HG03520 (cell line): ENCODE measurements around the gene MBD3L4.
"Not testable (repeated sequence)": the region's sequence is repeated elsewhere in the genome, so short reads cannot be mapped to it uniquely, and the experiment has no call there.

Experiments used
- ATAC-seq: cut with Tn5 transposase; IDR thresholded peaks from one replicate; pipeline ENCODE4 v1.9.1; 2021; ENCODE audit warnings: mild to moderate bottlenecking, moderate library complexity; ENCODE audit not compliant: unreplicated experiment

The MBD3L4 gene

GRCh38 chr19:7051421-7051820, 11.4 kb upstream of the MBD3L4 start:
- ATAC-seq: not testable (repeated sequence)

DNA sequence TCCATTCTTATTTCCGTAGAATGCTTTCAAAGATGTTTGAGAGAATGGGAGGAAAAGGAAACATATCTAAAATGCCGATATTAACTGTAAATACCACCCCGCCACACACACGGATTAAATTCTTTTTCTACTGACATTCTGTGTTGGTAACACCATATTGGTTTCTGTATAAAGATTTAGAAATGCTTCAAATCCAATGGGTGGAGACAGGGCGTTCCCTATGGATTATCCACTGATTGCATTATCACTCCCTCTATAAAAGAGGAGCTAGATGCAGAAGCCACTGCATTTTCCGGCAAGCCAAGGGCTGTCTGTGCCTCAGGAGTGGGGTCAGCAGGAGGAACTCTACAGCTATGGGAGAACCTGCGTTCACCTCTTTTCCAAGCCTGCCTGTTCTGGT, 9.0 kb upstream of the MBD3L4 start, which contains the start of gene MBD3L2:
TSS of gene MBD3L2 (plus strand) at position 301 of the 400 bp plus-strand sequence. CDS start at position 354, 53 bp downstream.
- not testable (repeated sequence) for ATAC-seq

- not testable (repeated sequence) for ATAC-seq
Observed at GRCh38 chr19:7041563-7041962, 1.6 kb upstream of the MBD3L4 start.

- ATAC-seq: not testable (repeated sequence)
Observed at GRCh38 chr19:7030278-7030677, 9.7 kb downstream of the MBD3L4 start, which contains the start of gene MBD3L5. Gene MBD3L5 (plus strand): TSS chr19:7030578. CDS start chr19:7030612, 34 bp downstream.

DNA sequence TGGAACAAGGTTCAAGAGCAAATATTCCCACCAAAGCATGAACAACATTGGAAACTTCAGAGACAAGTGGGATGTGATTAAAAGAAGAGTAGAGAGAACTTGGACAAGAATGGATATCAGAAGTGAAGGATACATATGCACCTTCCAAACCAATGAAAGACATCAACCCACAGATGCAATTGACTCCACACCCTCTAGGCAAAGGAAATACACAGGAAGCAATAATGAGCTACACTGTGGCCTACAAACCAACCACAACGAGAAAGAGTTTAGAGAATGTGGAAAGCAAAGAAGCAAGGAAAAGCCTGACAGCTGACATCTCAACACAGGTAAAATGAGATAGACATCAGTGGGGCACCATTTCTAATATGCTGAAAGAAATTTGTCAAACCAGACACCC, 11.2 kb downstream of the MBD3L4 start:
- not testable (repeated sequence) for ATAC-seq

DNA sequence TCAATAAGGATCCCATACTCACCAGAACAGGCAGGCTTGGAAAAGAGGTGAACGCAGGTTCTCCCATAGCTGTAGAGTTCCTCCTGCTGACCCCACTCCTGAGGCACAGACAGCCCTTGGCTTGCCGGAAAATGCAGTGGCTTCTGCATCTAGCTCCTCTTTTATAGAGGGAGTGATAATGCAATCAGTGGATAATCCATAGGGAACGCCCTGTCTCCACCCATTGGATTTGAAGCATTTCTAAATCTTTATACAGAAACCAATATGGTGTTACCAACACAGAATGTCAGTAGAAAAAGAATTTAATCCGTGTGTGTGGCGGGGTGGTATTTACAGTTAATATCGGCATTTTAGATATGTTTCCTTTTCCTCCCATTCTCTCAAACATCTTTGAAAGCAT, 18.6 kb downstream of the MBD3L4 start, which contains the start of gene MBD3L2B:
TSS of gene MBD3L2B (minus strand) at position 101 of the 400 bp plus-strand sequence. CDS start at position 67, 34 bp downstream.
- ATAC-seq: not testable (repeated sequence)

DNA sequence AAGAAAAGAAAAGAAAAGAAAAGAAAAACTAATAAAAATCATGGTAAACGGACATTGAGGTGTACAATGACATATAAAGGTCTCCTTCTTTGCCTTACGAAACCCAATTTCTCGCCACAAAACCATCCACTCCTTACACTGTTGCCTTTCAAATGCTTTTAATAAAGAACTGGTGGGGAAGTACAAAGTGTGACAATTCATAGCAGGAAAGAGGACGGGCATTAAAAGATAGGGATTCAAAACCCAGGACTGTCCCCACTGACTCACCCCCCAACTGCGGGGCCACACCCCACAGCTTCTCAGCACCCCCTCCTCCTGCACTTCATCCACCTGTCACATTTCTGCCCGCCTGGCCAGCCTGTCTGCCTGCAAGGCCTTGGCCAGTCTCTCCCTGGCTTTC, 21.2 kb downstream of the MBD3L4 start:
- no peak for ATAC-seq

GRCh38 chr19:7013678-7014077, 26.3 kb downstream of the MBD3L4 start:
- ATAC-seq: no peak

GRCh38 chr19:7010722-7011593, 29.0 kb downstream of the MBD3L4 start:
- ATAC-seq: no peak

GRCh38 chr19:7007859-7008258, 32.1 kb downstream of the MBD3L4 start:
- ATAC-seq: no peak

DNA sequence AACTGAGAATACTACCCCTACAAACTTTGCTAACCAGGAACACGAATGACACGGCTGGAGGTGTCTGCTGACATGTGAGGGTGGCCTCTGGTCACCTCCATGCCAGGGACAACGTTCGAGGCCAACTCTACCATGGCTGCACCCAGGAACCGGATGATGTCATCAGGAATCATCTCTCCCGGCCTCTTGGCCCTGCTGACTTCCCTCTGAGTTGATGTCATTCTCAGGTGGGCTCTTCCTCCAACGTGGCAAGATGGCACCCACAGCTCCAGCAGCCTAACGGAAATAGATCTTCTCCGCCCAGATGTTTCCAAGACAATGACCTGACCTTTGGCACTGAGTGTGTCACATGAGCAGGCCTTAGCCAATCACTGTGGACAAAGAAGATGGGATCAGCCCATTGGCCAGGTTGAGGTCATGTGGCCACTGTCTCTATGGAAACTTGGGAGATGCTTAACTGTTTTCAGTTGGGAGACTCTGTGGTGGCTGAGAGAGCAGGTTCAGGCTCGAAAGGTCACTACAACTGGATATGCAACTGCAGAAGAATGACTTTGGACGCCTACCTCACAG, 33.8 kb downstream of the MBD3L4 start:
- no peak for ATAC-seq

DNA sequence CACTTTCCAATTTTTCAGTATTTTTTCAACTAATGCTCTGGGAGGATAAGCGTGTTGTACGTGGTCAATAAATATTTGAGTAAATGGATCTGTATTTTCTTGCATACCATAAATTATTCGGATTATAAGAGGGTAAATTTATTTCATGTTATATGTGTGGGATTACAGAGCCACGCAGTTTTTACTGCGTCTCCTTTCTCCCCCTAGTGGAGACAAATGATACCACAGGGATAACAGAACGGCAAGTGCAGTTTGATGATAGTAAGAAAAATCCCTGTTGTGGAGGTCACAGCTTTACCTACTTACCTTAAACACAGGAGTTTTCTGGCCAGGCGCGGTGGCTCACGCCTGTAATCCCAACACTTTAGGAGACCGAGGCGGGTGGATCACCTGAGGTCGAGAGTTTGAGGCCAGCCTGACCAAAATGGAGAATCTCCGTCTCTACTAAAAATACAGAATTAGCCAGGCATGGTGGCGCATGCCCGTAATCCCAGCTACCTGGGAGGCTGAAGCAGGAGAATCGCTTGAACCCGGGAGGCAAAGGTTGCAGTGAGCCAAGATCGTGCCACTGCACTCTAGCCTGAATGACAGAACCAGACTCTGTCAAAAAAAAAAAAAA, 35.6 kb downstream of the MBD3L4 start:
- no peak for ATAC-seq

DNA sequence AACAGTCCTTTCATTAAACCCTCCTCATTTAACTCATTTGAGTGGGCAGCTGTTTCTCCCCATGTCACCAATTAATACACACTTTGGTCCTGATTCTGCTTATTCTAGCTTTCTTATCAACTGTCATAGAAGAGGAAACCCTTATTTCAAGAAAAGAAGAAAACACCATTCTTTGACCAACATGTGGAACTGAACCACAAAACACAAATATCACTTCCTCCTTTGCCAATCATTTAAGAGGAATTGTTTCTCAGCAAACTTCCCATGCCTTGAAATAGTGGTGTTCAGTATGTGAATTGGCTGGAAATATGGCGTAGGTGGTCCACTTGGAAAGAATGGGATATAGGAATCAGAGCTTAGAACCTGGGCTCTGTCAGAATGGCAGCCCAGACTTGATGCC, 39.2 kb downstream of the MBD3L4 start:
- no peak for ATAC-seq

GRCh38 chr19:7000333-7000732, 39.6 kb downstream of the MBD3L4 start:
- no peak for ATAC-seq

DNA sequence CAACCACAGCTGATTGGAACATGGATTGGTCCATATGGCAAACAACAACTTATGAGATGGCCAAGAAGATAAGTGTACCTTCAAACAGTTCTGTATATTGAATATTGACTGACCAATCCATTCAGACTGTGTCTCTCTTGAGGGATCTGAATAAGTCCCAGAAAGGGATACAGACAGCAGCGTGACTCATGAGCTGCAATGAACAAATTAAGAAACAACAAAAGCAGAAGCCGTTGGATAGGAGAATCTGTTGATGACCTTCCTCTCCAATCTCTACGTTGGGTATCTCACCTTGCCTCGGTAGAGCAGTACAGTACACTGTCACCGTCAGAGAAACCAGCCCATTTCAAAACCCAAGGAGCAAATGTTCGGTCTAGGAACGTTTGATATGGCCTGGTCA, 40.0 kb downstream of the MBD3L4 start:
- no peak for ATAC-seq

- no peak for ATAC-seq
Observed at GRCh38 chr19:6997679-6998445, 42.1 kb downstream of the MBD3L4 start.

DNA sequence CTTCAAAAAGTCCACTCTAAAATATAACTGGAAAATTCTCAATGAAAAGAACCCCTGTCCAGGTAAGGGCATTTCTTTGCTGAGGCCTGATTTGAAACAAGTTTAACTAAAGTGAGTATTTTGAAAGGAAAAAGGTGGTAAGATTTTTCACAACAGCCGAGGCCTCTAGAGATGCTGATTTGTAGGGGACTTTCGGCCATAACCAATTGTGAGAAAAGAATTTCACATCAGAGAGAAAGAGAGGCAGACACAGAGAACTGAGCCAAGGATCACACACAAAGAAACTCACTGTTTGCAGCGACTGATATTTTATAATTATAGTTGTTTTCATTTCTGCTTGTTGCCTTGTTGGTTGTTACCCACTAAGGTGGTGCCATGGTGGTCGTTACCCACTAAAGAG, 43.2 kb downstream of the MBD3L4 start:
- ATAC-seq: no peak

DNA sequence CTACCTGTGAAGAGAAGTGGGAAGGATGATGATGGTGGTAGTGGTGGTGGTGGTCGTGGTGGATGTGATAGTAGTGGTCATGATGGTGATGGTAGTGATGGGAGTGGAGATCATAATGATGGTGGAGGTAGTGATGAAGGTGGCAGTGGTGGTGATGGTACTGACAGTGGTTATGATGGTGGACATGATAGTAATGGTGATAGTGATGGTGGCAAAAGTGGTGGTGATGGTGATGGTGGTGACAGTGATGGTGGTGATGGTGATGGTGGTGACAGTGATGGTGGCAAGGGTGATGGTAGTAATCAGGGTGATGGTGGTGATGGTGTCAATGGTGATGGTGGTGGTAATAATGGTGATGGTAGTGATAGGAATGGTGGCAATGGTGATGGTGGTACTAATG, 44.9 kb downstream of the MBD3L4 start:
- no peak for ATAC-seq

DNA sequence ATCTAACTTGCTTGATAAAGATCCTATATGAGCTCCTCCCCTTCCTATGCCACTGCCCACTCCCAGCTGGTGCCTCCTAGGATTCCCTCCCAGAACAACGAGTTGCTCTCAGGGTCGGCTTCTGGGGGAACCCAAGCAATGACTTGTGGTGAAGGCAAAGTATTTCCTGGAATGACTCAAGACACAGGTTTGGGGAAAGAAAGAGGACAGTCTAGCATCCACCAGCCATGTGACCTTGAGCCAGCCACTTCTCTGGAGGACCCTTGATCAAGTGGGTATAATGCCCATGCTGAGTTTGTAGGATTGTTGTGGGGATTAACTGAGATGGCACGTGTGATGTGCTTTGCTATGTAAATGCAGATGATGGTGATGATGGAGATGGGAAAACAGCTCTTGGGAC, 51.7 kb downstream of the MBD3L4 start:
- no peak for ATAC-seq

DNA sequence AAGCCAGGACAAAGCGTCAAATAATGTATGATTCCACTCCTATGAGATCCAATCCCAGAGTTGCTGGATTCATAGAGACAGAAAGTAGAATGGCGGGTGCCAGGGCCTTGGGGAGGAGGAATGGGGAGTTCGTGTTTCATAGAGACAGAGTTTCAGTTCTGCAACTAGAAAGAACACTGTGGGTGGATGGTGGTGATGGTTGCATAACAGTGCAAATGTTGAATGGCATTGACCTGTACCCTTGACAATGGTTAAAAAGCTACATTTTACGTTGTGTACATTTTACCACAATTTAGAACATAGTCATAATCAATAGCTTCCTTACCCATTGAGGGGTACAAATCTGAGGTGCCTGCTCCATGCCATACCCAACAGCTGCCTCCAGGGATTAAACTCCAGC, 52.1 kb downstream of the MBD3L4 start:
- ATAC-seq: no peak
